T-cell (primary cell): ENCODE data around the gene CHRNG. TPM values are rescaled to one million over a fixed set of nuclear protein-coding genes. Genes with fewer than 3 reads are reported as not detected.

ENCODE experiments used
- ATAC-seq, 4 experiments: fragments of 200-7000 bp in 3 of 4; fragments of 150-1000 bp in 1 of 4; cut with Tn5 transposase; replicated peaks in 1 of 4; 1 replicate in 3 of 4; 2 replicates in 1 of 4; pipeline ENCODE4 v1.10.0; 2021; ENCODE audit warnings: moderate library complexity in 3 of 4, mild to moderate bottlenecking in 2 of 4, moderate number of reproducible peaks in 1 of 4
- CTCF ChIA-PET, 2 donors: fragments of 300-600 bp; sonication (Branson Sonifier 250); formaldehyde crosslinking; loops; one replicate each; lab custom pipeline; 2022; ENCODE audit warnings: antibody characterized with exemption in 2 of 2; lab: Charles Lee
- POLR2A ChIA-PET, 2 donors: fragments of 300-600 bp; sonication (Branson Sonifier 250); formaldehyde crosslinking; loops; one replicate each; lab custom pipeline; 2022; ENCODE audit warnings: antibody characterized with exemption in 2 of 2; lab: Charles Lee
- DNase-seq, 35 experiments: peaks; one replicate each; pipeline versions ENCODE4 v3.0.0 to v3.0.0-alpha.2; 2013 to 2023
- H3K27ac ChIP-seq: one replicate; pipeline ENCODE4 v1.5.1; 2013; ENCODE audit warnings: low read length
- H3K27me3 ChIP-seq, 2 experiments: replicated peaks in 1 of 2; 1 replicate in 1 of 2; 2 replicates in 1 of 2; pipeline versions ENCODE4 v1.6.1 to v1.7.0; 2013; ENCODE audit warnings: low read length in 1 of 2, mixed read lengths in 1 of 2; ENCODE audit not compliant: control insufficient read depth in 2 of 2, insufficient read depth in 2 of 2; ENCODE audit errors: extremely low read depth in 1 of 2
- H3K36me3 ChIP-seq, 2 donors: 1 replicate in 1 of 2; 2 replicates in 1 of 2; pipeline versions ENCODE4 v1.6.1 to v1.7.0; 2013; ENCODE audit warnings: low read length in 1 of 2; ENCODE audit not compliant: control insufficient read depth in 2 of 2, insufficient read depth in 1 of 2; ENCODE audit errors: extremely low read depth in 1 of 2
- H3K4me1 ChIP-seq, 2 experiments: 1 replicate in 1 of 2; 2 replicates in 1 of 2; pipeline versions ENCODE4 v1.6.1 to v1.7.0; 2013; ENCODE audit warnings: low read length in 2 of 2, mixed read lengths in 1 of 2; ENCODE audit not compliant: insufficient read depth in 2 of 2, control insufficient read depth in 1 of 2; ENCODE audit errors: extremely low read depth in 1 of 2
- H3K4me3 ChIP-seq, 2 donors: 1 replicate in 1 of 2; 2 replicates in 1 of 2; pipeline versions ENCODE4 v1.5.1 to v1.7.0; 2013; ENCODE audit warnings: mild to moderate bottlenecking in 2 of 2, low read length in 1 of 2, moderate library complexity in 1 of 2; ENCODE audit not compliant: control insufficient read depth in 1 of 2; ENCODE audit errors: extremely low read depth in 1 of 2
- H3K9me3 ChIP-seq: 2 replicates; pipeline ENCODE4 v1.7.0; 2013
- H3K27ac Mint-ChIP-seq, 2 donors: one replicate each; pipeline ENCODE4 v1.8.0; 2020 to 2021; ENCODE audit warnings: mild to moderate bottlenecking in 2 of 2, mixed read lengths in 2 of 2
- H3K27me3 Mint-ChIP-seq, 2 donors: one replicate each; pipeline ENCODE4 v1.8.0; 2021 to 2022; ENCODE audit warnings: mixed read lengths in 2 of 2
- H3K36me3 Mint-ChIP-seq: one replicate; pipeline ENCODE4 v1.8.0; 2021; ENCODE audit warnings: mixed read lengths
- H3K4me1 Mint-ChIP-seq, 3 donors: one replicate each; pipeline ENCODE4 v1.8.0; 2020 to 2022; ENCODE audit warnings: mixed read lengths in 3 of 3, mild to moderate bottlenecking in 1 of 3
- H3K4me3 Mint-ChIP-seq, 3 donors: one replicate each; pipeline ENCODE4 v1.8.0; 2020 to 2022; ENCODE audit warnings: mild to moderate bottlenecking in 3 of 3, mixed read lengths in 3 of 3, moderate library complexity in 3 of 3
- H3K9me3 Mint-ChIP-seq, 3 donors: one replicate each; pipeline ENCODE4 v1.8.0; 2020 to 2022; ENCODE audit warnings: mixed read lengths in 3 of 3
- WGBS: methylation state at CpG from one replicate; pipeline ENCODE4 v1.1.5; 2013; ENCODE audit warnings: missing lambda C conversion rate; ENCODE audit not compliant: insufficient coverage; 5-methylcytosine and 5-hydroxymethylcytosine counted together
- total RNA-seq, 35 experiments: library from RNA in 6 of 35; stranded (reverse) in 6 of 35; fragments of 120-200 nt in 1 of 35; gene quantifications; one replicate each; pipeline versions ENCODE4 v1.2.1 to v1.2.4 and lab custom pipeline; 2013 to 2026

CHRNG gene
- total RNA-seq, 5 donors from 2014 or later (not counting 1 experiment from before 2014, with no cell fraction given): not detected

DNA sequence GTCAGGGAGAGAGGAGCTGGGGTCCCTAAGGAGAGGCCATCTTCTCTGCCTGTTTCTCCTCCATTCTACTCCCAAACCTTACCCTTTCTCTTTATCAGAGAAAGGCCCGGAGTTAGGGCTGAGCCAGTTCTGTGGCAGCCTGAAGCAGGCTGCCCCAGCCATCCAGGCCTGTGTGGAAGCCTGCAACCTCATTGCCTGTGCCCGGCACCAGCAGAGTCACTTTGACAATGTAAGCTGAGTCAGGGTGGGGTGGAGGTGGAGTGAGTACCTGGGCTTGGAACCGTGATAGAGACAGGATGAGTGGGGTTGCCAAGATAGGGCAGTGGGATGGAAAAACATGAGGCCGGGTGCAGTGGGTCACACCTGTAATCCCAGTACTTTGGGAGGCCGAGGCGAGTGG, 5.2 kb downstream of the CHRNG start:
- ChIA-PET CTCF (no interaction called here), POLR2A (interaction anchor here in 1 of 2 donors (0.7 kb wide), 1 partner anchor 1076 kb away, joined by 3 read pairs; no protein-coding TSS in a partner anchor)
- Mint-ChIP-seq H3K4me1 (peaks cover 47 to 66% (median 49%) of the 10 kb centered on the region in 3 donors), H3K4me3 (no peak overlapping the region), H3K27me3 (no peaks in the 10 kb centered on the region), H3K27ac (no peak overlapping the region), H3K36me3 (peaks cover 26% of the 10 kb centered on the region), H3K9me3 (peaks cover 0 to 4% (median 4%) of the 10 kb centered on the region in 3 donors)
- Histone ChIP-seq H3K36me3 (peaks cover 0 to 11% of the 10 kb centered on the region in 2 donors), H3K27ac (no peak overlapping the region), H3K4me1 (peaks cover 2 to 23% of the 10 kb centered on the region in 2 experiments), H3K4me3 (no peak overlapping the region), H3K9me3 (no peaks in the 10 kb centered on the region), H3K27me3 (no peaks in the 10 kb centered on the region)
- 94% methylated on average over 4 of the region's 6 CpGs for WGBS
- ATAC-seq (no peak), DNase-seq (no peak)

DNA sequence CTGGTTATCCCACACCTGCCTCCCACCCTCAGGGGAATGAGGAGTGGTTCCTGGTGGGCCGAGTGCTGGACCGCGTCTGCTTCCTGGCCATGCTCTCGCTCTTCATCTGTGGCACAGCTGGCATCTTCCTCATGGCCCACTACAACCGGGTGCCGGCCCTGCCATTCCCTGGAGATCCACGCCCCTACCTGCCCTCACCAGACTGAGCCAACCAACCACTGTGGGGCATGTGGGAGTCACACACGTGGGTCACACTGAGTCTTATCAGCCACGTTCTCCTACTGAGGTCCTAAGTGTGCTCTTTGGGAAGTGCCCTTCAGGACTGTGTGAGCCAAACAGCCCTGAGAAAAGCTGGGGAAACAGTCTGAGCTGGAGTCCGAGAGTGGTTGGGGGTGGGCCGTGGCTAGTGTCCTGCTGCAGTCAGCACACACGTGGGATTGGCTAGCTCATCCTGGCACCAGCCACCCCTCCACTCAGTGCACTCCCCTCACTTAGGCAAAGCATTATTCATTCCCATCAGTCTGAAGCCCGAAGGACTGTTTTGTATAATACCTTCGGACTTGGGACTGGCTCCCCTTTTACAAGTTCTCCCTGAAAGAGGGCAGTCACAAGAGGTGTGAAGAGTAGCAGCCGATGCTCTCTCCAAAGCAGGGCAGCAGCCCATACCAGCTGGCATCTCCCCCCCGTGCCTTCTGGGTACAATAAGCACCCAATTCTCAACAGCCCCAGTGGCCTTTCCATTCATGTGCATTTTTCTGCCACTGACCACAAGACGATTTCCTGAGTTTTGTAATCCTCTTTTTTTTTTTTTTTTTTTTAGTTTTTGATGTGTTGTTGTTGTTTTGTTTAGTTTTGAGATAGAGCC, 6.3 kb downstream of the CHRNG start:
- peak overlapping the region in 1 of 2 donors; percentile 22 for H3K27ac Mint-ChIP-seq
- H3K4me1 ChIP-seq: peaks cover 2 to 22% of the 10 kb centered on the region in 2 experiments
- ATAC-seq (no peak), DNase-seq (no peak)
- H3K27me3 ChIP-seq: no peaks in the 10 kb centered on the region
- peaks cover 0 to 4% (median 4%) of the 10 kb centered on the region in 3 donors for H3K9me3 Mint-ChIP-seq
- no peak overlapping the region for H3K4me3 ChIP-seq
- H3K9me3 ChIP-seq: no peaks in the 10 kb centered on the region
- peaks cover 26% of the 10 kb centered on the region for H3K36me3 Mint-ChIP-seq
- CTCF ChIA-PET: interaction anchor here in 1 of 2 donors (0.7 kb wide), 1 partner anchor 452 kb away, joined by 5 read pairs; no protein-coding TSS in a partner anchor
- no peak overlapping the region for H3K27ac ChIP-seq
- H3K4me1 Mint-ChIP-seq: peaks cover 50 to 69% (median 51%) of the 10 kb centered on the region in 3 donors
- H3K36me3 ChIP-seq: peaks cover 0 to 11% of the 10 kb centered on the region in 2 donors
- no peaks in the 10 kb centered on the region for H3K27me3 Mint-ChIP-seq
- peak overlapping the region in 1 of 3 donors; percentile 41 for H3K4me3 Mint-ChIP-seq
- POLR2A ChIA-PET: no interaction called here
- 92% methylated on average over 8 of the region's 17 CpGs for WGBS

DNA sequence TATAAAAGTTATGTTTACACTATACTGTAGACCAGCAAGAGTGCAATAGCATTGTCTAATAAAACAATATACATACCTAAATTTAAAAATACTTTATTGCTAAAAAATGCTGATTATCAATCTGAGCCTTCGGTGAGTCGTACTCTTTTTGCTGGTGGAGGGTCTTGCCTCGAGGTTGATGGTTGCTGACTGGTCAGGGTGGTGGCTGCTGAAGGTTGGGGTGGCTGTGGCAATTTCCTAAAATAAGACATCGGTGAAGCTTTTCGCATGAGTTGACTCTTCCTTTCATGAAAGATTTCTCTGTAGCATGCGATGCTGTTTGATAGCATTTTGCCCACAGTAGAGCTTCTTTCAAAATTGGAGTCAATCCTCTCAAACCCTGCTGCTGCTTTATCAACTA, 8.5 kb downstream of the CHRNG start:
- Histone ChIP-seq H3K36me3 (peaks cover 0 to 13% of the 10 kb centered on the region in 2 donors), H3K27ac (no peak overlapping the region), H3K4me3 (no peak overlapping the region), H3K27me3 (no peaks in the 10 kb centered on the region), H3K4me1 (peaks cover 8 to 39% of the 10 kb centered on the region in 2 experiments), H3K9me3 (no peaks in the 10 kb centered on the region)
- Mint-ChIP-seq H3K4me1 (peaks cover 69 to 77% (median 69%) of the 10 kb centered on the region in 3 donors), H3K27me3 (no peaks in the 10 kb centered on the region), H3K36me3 (peaks cover 31% of the 10 kb centered on the region), H3K27ac (peak overlapping the region in 1 of 2 donors; percentile 9), H3K9me3 (peaks cover 0 to 4% (median 4%) of the 10 kb centered on the region in 3 donors), H3K4me3 (no peak overlapping the region)
- no peak for ATAC-seq
- no CpG with 5 or more reads among the region's 6 CpGs for WGBS
- DNase-seq: no peak
- ChIA-PET CTCF (no interaction called here), POLR2A (no interaction called here)

DNA sequence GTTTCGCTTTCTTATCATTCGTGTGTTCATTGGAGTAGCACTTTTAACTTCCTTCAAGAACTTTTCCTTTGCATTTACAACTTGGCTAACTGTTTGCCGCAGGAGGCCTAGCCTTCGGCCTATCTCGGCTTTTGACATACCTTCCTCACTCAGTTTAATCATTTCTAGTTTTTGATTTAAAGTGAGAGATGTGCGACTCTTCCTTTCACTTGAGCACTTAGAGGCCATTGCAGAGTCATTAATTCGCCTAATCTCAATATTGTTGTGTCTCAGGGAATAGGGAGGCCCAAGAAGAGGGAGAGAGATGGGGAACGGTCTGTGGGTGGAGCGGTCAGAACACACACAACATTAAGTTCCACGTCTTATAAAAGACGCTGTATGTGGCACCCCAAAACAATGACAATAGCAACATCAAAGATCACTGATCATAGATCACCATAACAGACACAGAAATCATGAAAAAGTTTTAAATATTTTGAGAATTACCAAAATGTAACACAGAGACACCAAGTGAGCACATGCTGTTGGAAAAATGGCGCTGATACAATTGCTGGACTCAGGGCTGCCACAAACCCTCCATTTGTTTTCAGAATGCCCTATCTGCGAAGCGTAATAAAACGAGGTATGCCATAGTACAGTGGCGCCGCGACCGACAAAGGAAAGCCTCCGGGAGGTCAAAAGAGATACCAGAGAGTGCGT, 10.3 kb downstream of the CHRNG start:
- peak overlapping the region; percentile 98 to 100 (median 99) for H3K4me3 Mint-ChIP-seq
- DNase-seq: no peak
- Histone ChIP-seq H3K27ac (peak overlapping the region; percentile 92), H3K9me3 (no peaks in the 10 kb centered on the region), H3K4me3 (peak overlapping the region; percentile 90 to 98), H3K36me3 (peaks cover 0 to 9% of the 10 kb centered on the region in 2 donors), H3K4me1 (peaks cover 8 to 42% of the 10 kb centered on the region in 2 experiments), H3K27me3 (no peaks in the 10 kb centered on the region)
- 2% methylated on average over 10 of the region's 21 CpGs for WGBS
- H3K9me3 Mint-ChIP-seq: peaks cover 0 to 4% (median 4%) of the 10 kb centered on the region in 3 donors
- H3K27ac Mint-ChIP-seq: peak overlapping the region; percentile 99 to 100
- ChIA-PET POLR2A (no interaction called here), CTCF (no interaction called here)
- H3K4me1 Mint-ChIP-seq: peaks cover 78 to 82% (median 79%) of the 10 kb centered on the region in 3 donors
- H3K27me3 Mint-ChIP-seq: no peaks in the 10 kb centered on the region
- peaks cover 32% of the 10 kb centered on the region for H3K36me3 Mint-ChIP-seq
- ATAC-seq: peak in 1 of 4 experiments; percentile 16

DNA sequence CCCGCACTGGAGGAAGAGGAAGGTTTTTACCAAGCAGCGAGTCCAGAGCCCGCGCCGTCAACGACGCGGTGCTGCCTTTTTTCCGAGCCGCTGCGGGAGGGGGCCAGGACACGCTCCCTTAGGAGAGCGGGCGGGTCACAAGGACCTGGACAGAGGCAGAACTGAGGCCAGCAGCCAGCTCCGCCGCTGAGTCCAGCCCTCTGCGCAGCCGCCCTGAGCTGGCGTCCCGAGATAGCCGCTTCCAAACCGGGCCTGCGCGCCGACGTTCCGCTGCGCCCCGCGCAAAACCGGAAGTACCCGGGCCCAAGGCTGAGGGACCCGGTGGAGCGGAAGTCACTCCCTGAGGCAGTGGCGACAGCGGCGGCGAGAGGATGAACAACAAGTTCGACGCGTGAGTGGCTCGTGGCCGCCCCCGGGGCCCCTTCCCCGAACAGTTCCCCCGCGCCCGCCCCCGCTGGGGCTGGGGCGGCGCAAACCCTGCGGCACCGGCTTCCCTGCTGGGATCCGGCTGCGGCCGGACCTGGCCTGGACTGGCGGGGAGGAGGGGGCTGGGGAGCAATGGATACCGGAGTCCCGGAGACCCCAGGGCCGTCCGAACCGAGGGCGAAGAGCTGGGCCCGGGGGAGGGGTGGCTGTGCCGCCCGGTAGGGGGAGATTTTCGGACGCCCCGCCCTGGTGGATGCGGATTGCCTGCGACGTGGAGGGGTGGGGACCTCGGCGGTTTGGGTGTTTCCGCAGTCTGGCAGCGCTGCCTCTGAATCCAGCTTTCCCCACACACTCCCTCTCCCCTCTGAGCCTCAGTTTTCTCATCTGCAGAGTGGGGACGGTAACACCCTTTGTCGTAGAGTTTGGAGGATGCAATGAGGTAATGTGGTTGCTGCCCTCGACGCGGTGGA, 11.1 kb downstream of the CHRNG start, which contains the start of the genes EIF4E2 and TIGD1:
Gene EIF4E2, plus strand, starts transcription at position 336 of the 896 bp plus-strand sequence. Its CDS starts 36 bp downstream, at position 372.
Gene TIGD1, minus strand, starts transcription at position 204 of the 896 bp plus-strand sequence. CDS start 675 bp downstream, outside the sequence.
- Histone ChIP-seq H3K27ac (peak within 1 kb of the TSS; percentile 92), H3K4me3 (peak within 1 kb of the TSS; percentile 90 to 98), H3K9me3 (no peaks in the 10 kb centered on the region), H3K4me1 (peaks cover 8 to 43% of the 10 kb centered on the region in 2 experiments), H3K27me3 (no peaks in the 10 kb centered on the region), H3K36me3 (peaks cover 2 to 9% of the 10 kb centered on the region in 2 donors)
- ATAC-seq: peak; percentile 90 to 92 (median 90)
- Mint-ChIP-seq H3K36me3 (peaks cover 33% of the 10 kb centered on the region), H3K4me1 (peaks cover 84 to 89% (median 86%) of the 10 kb centered on the region in 3 donors), H3K27ac (peak within 1 kb of the TSS; percentile 99 to 100), H3K9me3 (peaks cover 0 to 4% (median 4%) of the 10 kb centered on the region in 3 donors), H3K4me3 (peak within 1 kb of the TSS; percentile 98 to 100 (median 99)), H3K27me3 (no peaks in the 10 kb centered on the region)
- ChIA-PET CTCF (no interaction called here), POLR2A (interaction anchor here in 1 of 2 donors (0.5 kb wide), 1 partner anchor 576 kb away, joined by 3 read pairs; no protein-coding TSS in a partner anchor)
- peak; percentile 82 to 93 (median 89) for DNase-seq
- WGBS: under 1% methylated on average over 57 of the region's 81 CpGs
